GM12874 (cell line): ENCODE measurements around the gene PAM.

Source experiments
- CTCF ChIP-seq: IDR thresholded peaks from 2 replicates; pipeline ENCODE4 v1.5.1; 2011; ENCODE audit warnings: low read depth, mild to moderate bottlenecking, control low read depth, low read length, moderate library complexity; ENCODE audit not compliant: insufficient read depth

Gene PAM

GRCh38 chr5:102719886-102720285 lies 35.2 kb upstream of the PAM start:
- TF ChIP-seq CTCF: no peak

- no peak for TF ChIP-seq CTCF
Observed at GRCh38 chr5:102720969-102721368, 34.1 kb upstream of the PAM start.

GRCh38 chr5:102722931-102723330 lies 32.2 kb upstream of the PAM start:
- TF ChIP-seq CTCF: no peak

GRCh38 chr5:102731693-102732092 lies 23.4 kb upstream of the PAM start:
- no peak for TF ChIP-seq CTCF

GRCh38 chr5:102733534-102733933 lies 21.6 kb upstream of the PAM start:
- no peak for TF ChIP-seq CTCF

GRCh38 chr5:102737161-102737560 lies 17.9 kb upstream of the PAM start:
- no peak for TF ChIP-seq CTCF

- TF ChIP-seq CTCF: no peak
Observed at GRCh38 chr5:102737805-102738469, 17.2 kb upstream of the PAM start.
